Measurements from ENCODE around the gene GPR89B. TPM values are rescaled to one million over a fixed set of nuclear protein-coding genes. Genes with fewer than 3 reads are reported as not detected.
"Not testable (repeated sequence)": the region's sequence is repeated elsewhere in the genome, so short reads cannot be mapped to it uniquely, and the experiment has no call there.

The GPR89B gene
- total RNA-seq, 2 donors from 2014 or later, result 19.4 to 31.3 TPM

DNA sequence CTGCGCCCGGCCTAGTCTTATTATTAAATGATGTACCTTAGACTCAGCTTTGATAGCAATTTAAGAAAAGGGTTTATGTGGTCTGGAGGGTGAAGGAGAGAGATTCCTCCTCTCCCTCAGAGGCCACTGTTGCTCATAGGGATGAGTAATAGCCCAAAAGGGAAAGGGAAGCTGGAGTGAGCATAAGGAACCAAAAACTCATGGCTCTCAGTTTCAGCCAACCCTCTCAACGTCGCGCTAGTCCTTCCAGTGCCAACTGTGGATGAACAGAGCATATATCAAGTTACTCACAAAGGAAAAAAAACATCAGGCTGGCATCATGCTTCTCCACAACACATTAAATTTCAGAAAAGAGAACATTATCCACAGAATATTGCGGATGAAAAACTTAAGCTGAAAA lies 8.3 kb upstream of the GPR89B start:
- no peak for ATAC-seq (ENCODE audit: insufficient number of reproducible peaks, low FRiP score, low read depth)
- TF ChIP-seq, protein P1, sequence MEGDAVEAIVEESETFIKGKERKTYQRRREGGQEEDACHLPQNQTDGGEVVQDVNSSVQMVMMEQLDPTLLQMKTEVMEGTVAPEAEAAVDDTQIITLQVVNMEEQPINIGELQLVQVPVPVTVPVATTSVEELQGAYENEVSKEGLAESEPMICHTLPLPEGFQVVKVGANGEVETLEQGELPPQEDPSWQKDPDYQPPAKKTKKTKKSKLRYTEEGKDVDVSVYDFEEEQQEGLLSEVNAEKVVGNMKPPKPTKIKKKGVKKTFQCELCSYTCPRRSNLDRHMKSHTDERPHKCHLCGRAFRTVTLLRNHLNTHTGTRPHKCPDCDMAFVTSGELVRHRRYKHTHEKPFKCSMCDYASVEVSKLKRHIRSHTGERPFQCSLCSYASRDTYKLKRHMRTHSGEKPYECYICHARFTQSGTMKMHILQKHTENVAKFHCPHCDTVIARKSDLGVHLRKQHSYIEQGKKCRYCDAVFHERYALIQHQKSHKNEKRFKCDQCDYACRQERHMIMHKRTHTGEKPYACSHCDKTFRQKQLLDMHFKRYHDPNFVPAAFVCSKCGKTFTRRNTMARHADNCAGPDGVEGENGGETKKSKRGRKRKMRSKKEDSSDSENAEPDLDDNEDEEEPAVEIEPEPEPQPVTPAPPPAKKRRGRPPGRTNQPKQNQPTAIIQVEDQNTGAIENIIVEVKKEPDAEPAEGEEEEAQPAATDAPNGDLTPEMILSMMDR (IDR thresholded peaks at IDR 0.05), result no peak

GRCh38 chr1:147924813-147925212 lies 3.4 kb upstream of the GPR89B start:
- Histone ChIP-seq H3K4me1 (ENCODE audit: control insufficient read depth in 1 of 2, low read depth in 2 of 2) (peaks cover 2 to 7% of the 10 kb centered on the region in 2 donors), H3K27me3 (replicated peaks; ENCODE audit: insufficient read depth) (no peaks in the 10 kb centered on the region), H3K36me3 (no peaks in the 10 kb centered on the region), H3K4me3 (no peak overlapping the region), H3K9me3 (no peaks in the 10 kb centered on the region), H3K27ac (no peak overlapping the region)
- ATAC-seq (ENCODE audit: insufficient number of reproducible peaks, low FRiP score, low read depth) (no peak), DNase-seq (ENCODE audit: low spot score) (no peak)
- TF ChIP-seq, protein P1 (IDR thresholded peaks at IDR 0.05), result no peak

More for the DNA sequence above, 8.3 kb upstream of the GPR89B start:
- no peak overlapping the region for H3K4me3 ChIP-seq
- H3K36me3 ChIP-seq, result no peaks in the 10 kb centered on the region
- no peak for DNase-seq (ENCODE audit: low spot score)
- no peaks in the 10 kb centered on the region for H3K27me3 ChIP-seq (replicated peaks; ENCODE audit: insufficient read depth)
- no peaks in the 10 kb centered on the region for H3K4me1 ChIP-seq (ENCODE audit: control insufficient read depth in 1 of 2, low read depth in 2 of 2)
- no peak overlapping the region for H3K27ac ChIP-seq
- H3K9me3 ChIP-seq, result no peaks in the 10 kb centered on the region

DNA sequence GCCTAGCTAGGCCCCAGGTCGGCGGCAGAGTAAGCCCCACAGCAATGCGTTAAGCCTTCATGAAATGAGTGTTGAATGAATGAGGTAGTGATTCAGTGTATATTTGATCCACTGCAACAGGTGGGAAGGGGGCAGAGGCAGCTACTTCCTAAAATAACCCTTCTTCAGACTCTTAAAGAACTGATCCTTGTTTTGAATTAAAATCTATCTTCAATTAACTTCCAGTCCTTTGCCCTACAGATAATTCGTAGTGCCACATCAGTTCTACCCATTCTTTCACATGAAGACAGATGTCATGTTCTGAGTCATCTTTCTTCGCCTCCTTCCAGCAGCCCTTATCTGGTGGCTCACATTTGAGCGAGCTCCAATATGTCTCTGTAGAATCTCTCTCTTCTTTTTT lies 1.0 kb upstream of the GPR89B start:
- H3K27ac ChIP-seq; H3K4me3 ChIP-seq; H3K9me3 ChIP-seq; DNase-seq (ENCODE audit: low spot score); H3K27me3 ChIP-seq (replicated peaks; ENCODE audit: insufficient read depth); H3K36me3 ChIP-seq; ATAC-seq (ENCODE audit: insufficient number of reproducible peaks, low FRiP score, low read depth): not testable (repeated sequence)
- peaks cover 7 to 12% of the 10 kb centered on the region in 2 donors for H3K4me1 ChIP-seq (ENCODE audit: control insufficient read depth in 1 of 2, low read depth in 2 of 2)

GRCh38 chr1:147927689-147928088 lies 531 bp upstream of the GPR89B start:
- not testable (repeated sequence) for H3K27ac ChIP-seq; H3K27me3 ChIP-seq (replicated peaks; ENCODE audit: insufficient read depth); H3K9me3 ChIP-seq; ATAC-seq (ENCODE audit: insufficient number of reproducible peaks, low FRiP score, low read depth); DNase-seq (ENCODE audit: low spot score); H3K36me3 ChIP-seq; H3K4me3 ChIP-seq
- H3K4me1 ChIP-seq (ENCODE audit: control insufficient read depth in 1 of 2, low read depth in 2 of 2), result peaks cover 7 to 12% of the 10 kb centered on the region in 2 donors

DNA sequence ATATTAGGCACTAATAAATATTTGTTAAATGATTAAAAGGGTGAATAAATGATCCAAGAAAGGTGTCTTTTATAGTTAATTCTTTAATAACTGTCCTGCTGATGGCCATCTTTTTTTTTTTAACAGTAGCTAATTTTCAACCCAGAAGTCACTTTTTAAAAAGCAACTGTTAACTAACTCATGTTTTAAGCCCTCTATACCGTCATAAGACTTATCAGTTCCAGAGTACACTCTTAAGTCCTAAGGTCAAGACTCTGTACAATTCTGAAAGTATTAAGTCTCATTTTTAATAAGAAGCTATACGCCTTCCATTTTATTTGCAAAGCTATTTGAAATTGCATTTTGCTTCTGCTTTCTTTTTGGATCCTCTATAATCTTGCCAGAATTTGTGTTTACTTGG lies 2.9 kb downstream of the GPR89B start:
- H3K4me1 ChIP-seq (ENCODE audit: control insufficient read depth in 1 of 2, low read depth in 2 of 2), result peaks cover 7 to 12% of the 10 kb centered on the region in 2 donors
- not testable (repeated sequence) for ATAC-seq (ENCODE audit: insufficient number of reproducible peaks, low FRiP score, low read depth); H3K27ac ChIP-seq; H3K36me3 ChIP-seq; H3K4me3 ChIP-seq; H3K27me3 ChIP-seq (replicated peaks; ENCODE audit: insufficient read depth); DNase-seq (ENCODE audit: low spot score); H3K9me3 ChIP-seq

DNA sequence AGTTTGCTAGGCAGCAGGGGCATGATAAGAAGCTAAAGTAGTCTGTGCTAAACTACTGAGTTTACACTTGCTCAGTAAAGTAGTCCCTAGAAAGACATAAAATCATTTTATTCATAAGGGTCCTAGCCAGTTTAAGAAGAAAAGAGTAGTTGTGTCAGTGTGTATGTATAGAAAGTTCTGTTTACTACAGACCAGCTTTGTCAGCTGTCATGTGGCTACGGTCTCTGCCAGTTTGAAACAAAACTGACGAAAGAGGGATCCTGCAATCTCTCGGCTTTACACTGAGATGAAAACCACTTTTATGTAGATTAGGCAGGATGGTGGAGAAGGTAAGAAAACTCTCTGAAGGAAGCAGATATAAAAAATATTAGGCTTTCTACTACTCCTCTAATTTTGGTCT lies 7.1 kb downstream of the GPR89B start:
- H3K9me3 ChIP-seq, result not testable (repeated sequence)

DNA sequence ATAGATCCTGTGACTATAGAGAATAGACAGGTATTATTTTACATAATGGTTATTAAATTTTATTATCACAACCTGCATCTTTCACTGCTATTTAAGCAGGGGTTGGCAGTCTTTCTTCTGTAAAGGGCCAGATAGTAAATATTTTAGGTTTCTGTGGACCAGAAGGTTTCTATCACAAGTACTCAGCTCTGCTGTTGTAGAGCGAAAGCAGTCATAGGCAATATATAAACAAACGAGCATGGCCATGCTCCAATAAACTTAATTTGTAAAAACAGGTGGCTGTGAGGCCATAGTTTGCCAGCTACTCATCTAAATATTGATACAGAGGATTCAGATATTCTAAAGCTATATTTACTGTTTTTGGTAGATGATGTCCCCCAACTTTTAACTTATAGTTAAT lies 12.2 kb downstream of the GPR89B start:
- DNase-seq (ENCODE audit: low spot score); H3K4me1 ChIP-seq (ENCODE audit: control insufficient read depth in 1 of 2, low read depth in 2 of 2); H3K36me3 ChIP-seq; H3K4me3 ChIP-seq; ATAC-seq (ENCODE audit: insufficient number of reproducible peaks, low FRiP score, low read depth); H3K27me3 ChIP-seq (replicated peaks; ENCODE audit: insufficient read depth); H3K27ac ChIP-seq; H3K9me3 ChIP-seq: not testable (repeated sequence)

More for the DNA sequence above, 7.1 kb downstream of the GPR89B start:
- H3K27ac ChIP-seq; DNase-seq (ENCODE audit: low spot score); H3K4me1 ChIP-seq (ENCODE audit: control insufficient read depth in 1 of 2, low read depth in 2 of 2); H3K27me3 ChIP-seq (replicated peaks; ENCODE audit: insufficient read depth); ATAC-seq (ENCODE audit: insufficient number of reproducible peaks, low FRiP score, low read depth); H3K36me3 ChIP-seq; H3K4me3 ChIP-seq: not testable (repeated sequence)

DNA sequence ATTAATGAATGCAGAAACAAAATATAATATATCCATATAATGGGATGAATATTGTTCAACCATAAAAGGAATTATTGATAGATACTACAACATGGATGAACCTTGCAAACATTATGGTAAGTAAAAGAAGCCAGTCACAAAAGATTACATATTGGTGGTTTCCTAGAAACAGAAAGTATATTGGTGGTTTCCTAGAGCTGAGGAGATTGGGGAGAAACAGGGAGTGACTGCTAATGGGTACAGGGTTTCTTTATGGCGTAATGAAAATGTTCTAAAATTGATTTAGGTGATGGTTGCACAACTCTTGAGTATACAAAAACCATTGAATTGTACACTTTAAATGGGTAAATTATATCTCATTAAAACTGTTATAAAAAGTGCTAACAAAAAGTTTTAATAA lies 14.3 kb downstream of the GPR89B start:
- H3K36me3 ChIP-seq; H3K9me3 ChIP-seq; H3K27ac ChIP-seq; H3K27me3 ChIP-seq (replicated peaks; ENCODE audit: insufficient read depth); H3K4me1 ChIP-seq (ENCODE audit: control insufficient read depth in 1 of 2, low read depth in 2 of 2); H3K4me3 ChIP-seq; DNase-seq (ENCODE audit: low spot score); ATAC-seq (ENCODE audit: insufficient number of reproducible peaks, low FRiP score, low read depth): not testable (repeated sequence)

DNA sequence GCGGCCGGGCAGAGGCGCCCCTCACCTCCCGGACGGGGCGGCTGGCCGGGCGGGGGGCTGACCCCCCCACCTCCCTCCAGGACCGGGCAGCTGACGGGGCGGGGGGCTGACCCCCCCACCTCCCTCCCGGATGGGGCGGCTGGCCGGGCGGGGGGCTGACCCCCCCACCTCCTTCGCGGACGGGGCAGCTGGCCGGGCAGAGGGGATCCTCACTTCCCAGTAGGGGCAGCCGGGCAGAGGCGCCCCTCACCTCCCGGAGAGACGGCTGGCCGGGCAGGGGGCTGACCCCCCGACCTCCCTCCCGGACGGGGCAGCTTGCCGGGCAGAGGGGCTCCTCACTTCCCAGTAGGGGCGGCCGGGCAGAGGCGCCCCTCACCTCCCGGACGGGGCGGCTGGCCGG lies 21.3 kb downstream of the GPR89B start:
- not testable (repeated sequence) for DNase-seq (ENCODE audit: low spot score); H3K27me3 ChIP-seq (replicated peaks; ENCODE audit: insufficient read depth); H3K4me3 ChIP-seq; H3K27ac ChIP-seq; H3K9me3 ChIP-seq; H3K36me3 ChIP-seq; H3K4me1 ChIP-seq (ENCODE audit: control insufficient read depth in 1 of 2, low read depth in 2 of 2); ATAC-seq (ENCODE audit: insufficient number of reproducible peaks, low FRiP score, low read depth)

GRCh38 chr1:147958906-147959305 lies 30.7 kb downstream of the GPR89B start:
- not testable (repeated sequence) for ATAC-seq (ENCODE audit: insufficient number of reproducible peaks, low FRiP score, low read depth); H3K4me3 ChIP-seq; DNase-seq (ENCODE audit: low spot score); H3K27me3 ChIP-seq (replicated peaks; ENCODE audit: insufficient read depth); H3K4me1 ChIP-seq (ENCODE audit: control insufficient read depth in 1 of 2, low read depth in 2 of 2); H3K36me3 ChIP-seq; H3K27ac ChIP-seq; H3K9me3 ChIP-seq

- not testable (repeated sequence) for H3K27me3 ChIP-seq (replicated peaks; ENCODE audit: insufficient read depth); H3K4me1 ChIP-seq (ENCODE audit: control insufficient read depth in 1 of 2, low read depth in 2 of 2); H3K27ac ChIP-seq; H3K4me3 ChIP-seq; ATAC-seq (ENCODE audit: insufficient number of reproducible peaks, low FRiP score, low read depth); H3K36me3 ChIP-seq; H3K9me3 ChIP-seq; DNase-seq (ENCODE audit: low spot score)
These were observed 31.5 kb downstream of the GPR89B start for GRCh38 chr1:147959680-147960079.

Data from thoracic aorta (tissue), 2 donors.